GM04504 (cell line): ENCODE results near the gene WDR38.

Experiments used
- DNase-seq: peaks from one replicate; pipeline ENCODE4 v3.0.0-alpha.2; 2012; ENCODE audit warnings: low read depth

WDR38 gene

GRCh38 chr9:124858330-124859046 is 5.2 kb downstream of the WDR38 start:
- DNase-seq = no peak

DNA sequence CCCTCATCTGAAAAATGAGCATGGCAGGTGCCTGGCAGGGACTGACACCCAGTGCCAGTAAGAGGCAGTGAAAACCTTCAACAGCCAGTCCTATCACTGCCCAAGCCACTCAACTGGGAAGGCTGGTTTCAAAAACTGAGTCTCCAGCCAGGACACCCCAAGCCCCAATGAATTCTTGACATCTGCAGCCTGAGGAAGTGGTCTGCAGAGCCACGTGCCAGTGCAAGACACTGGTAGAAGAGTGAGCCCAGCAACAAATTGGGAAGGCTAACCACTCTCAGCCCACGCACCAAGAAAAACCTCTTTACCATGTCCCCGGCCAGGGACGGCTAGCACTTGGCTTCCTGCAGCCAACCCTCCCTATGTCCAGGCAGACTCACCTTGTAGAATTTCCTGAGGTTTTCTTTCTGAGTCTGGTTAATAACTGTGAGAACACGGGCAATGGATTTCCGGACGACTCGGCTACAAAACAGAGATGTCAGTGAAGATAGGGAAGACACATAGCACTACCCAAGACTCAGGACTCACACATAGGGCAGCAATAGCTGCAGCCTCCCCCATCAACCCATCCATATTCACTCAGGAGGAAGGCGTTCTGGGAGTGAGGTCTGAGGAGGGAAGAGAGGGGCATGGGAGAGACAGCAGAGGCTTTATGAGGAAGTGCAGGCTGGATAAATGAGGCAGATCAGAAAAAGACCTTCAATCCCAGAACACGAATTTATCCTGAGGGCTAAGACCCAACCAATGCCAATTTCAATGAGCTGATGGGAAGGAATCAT is 6.7 kb downstream of the WDR38 start:
- no peak for DNase-seq

DNA sequence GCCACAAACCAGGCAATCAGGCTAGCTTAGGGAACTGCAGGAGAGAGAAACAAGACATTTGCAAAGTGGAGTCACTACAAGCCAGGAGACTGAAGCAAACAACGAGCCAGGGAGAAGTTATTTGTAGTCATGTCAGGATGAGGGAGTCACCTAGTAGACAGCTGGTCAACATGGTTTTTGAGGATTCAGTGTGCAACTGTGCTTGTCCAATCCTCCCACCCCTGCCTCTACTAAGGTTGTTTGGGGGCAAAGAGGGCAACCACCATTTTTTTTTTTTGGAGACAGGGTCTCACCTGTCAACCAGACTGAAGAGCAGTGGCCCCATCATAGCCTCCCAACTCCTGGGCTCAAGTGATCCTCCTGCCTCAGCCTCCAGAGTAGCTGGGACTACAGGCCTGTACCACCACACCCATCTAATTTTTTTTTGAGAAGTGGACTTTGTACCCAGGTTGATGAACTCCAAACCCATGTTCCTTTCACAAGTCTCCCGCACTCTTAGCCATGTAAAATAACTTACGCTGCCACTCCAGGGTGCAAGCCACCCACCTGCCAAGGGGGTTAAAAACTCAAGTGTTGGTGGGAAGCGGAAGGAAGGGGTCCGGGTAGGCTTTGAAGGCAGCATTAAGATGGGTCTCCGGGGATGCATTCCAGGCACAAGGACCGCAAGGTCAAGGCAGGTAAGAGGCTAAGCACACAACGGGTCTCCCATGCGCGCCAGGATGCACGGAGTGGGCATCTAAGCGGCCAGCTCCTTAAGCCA is 7.5 kb downstream of the WDR38 start:
- DNase-seq = no peak

DNA sequence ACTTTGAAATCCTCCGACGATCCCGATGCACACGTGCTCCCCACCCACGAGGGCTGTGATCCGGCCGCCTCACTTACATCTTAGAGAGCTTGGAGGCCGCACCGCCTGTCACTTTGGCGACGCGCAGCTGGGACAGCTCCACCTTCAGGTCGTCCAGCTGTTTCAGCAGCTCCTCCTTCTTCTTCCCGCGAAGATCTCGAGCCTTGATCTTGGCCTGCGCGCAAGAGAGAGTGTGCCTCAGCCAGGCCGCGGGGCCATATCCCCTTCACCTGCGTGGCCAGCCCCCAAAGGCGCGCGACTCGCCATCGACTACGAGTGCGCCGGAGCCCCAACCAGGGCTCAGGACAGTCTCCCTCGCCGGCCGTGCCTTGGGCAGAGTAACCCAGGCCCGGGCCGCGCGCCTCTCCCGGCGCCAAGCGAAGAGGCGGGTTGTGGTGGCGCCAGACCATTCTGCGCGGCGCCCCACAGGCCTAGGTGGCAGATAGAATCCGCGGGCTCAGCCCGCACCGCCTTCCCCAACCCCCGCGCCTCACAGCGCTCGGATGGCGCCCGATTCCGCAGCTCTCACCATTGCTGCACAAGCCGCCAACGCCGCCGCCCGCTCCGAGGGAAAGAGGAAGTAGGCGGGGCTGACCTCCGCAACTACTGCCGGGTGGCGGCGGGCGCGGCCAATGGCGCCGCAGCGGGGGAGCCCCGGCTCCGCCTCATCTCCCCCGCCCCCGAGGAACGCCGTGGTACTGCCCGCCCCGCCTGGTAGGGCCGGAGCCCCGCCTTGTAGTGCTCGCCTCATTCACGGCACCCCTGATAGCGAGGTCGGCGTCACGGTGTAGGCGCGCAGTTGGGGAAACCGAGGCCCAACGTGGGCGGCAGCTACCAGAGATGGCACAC is 8.3 kb downstream of the WDR38 start, which contains the start of the genes ARPC5L and RPL35:
Gene ARPC5L, plus strand, starts transcription at position 789 of the 888 bp plus-strand sequence. CDS start 7,161 bp downstream, outside the sequence.
Gene RPL35, minus strand, starts transcription at position 616 of the 888 bp plus-strand sequence. Its CDS starts 45 bp downstream, at position 571.
- peak; percentile 80 for DNase-seq

DNA sequence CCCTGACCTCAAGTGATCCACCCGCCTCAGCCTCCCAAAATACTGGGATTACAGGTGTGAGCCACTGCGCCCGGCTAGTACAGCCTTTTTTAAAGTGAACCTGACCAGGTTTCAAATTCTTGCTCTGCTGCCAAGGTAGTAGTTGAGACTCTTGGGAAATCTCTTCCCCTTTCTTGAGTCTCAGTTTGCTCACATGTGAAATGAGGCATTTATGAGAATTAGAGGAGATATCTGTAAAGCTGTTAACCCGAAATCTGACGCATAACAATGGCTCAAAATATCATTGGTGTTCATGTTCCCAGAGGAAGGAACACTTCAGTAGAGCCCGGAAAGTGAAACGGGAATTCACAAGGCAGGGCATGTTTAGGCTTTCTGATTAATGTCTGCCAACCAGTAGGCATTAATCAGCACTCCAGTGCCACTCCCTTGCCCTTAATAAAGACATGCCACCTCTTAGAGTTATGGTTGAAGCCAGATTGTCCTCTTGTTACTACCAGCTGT is 10.2 kb downstream of the WDR38 start:
- DNase-seq = no peak

- DNase-seq = peak; percentile 64
Observed at GRCh38 chr9:124868511-124869465, 15.5 kb downstream of the WDR38 start.

GRCh38 chr9:124869466-124869985 is 16.3 kb downstream of the WDR38 start:
- DNase-seq = no peak

DNA sequence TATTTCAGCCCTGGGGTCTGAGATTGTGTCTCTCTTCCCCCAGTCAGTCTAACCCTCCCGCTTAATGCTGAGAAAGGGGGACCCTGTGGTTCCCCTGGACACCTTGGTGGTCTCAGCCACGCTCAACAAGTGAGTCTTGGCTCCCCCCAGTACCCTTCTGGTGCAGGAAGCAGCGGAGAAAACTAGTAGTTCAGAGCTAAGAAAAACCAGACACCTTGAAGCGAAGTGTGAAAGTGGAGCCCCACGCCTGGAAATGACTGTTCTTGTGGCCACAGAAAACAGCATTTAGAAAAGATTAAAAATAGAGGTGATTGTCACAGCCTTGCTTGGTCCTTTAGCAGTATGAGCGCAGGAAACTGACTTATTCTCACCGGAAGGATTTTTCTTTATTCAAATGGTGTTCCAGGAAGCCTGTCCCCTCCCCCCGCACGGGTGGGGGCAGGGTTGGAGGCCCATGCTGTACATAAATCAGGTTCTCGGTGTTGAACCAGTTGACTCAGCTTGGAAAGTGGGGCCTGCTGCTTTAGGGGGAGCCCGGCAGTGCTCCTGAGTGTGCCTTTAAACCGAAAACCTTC is 16.8 kb downstream of the WDR38 start:
- no peak for DNase-seq

GRCh38 chr9:124870723-124871122 is 17.5 kb downstream of the WDR38 start:
- DNase-seq = no peak

DNA sequence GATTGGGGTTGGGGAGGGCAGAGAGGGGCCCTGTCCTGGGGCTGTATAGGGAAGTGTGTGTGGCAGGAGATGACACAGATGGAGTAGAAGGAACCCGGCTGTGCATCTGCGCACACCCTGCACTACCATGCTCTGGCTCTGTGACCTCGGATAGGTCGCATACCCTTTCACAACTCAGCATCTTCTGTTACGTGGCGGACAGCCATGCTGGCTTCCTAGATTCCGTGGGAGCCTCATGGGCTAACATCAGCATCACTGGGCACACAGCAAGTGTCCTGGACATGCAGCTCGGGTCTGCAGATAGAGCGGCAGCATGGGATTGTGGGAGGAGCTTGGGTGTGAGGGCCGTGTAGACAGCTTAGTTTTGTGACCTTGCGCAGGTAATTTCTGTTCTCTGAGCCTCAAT is 17.9 kb downstream of the WDR38 start:
- DNase-seq = no peak

DNA sequence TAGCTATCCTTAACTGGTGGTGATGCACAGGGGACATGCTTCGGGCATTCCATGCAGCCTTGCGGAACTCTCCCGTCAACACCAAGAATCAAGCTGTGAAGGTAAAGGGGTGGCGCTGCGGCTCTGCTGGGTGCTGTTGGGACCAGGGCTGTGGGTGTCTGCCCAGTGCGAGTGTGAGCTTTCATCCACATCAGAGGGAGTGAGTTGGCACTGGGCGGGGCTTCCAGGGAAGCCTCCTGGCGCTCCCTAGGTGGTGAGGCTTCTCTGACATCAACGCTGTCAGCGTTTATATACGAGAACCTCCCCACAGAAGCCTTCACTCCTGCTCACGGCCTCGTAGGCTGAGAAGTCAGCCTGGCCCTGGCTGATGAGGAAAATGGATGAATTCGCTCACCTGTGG is 20.4 kb downstream of the WDR38 start:
- no peak for DNase-seq

DNA sequence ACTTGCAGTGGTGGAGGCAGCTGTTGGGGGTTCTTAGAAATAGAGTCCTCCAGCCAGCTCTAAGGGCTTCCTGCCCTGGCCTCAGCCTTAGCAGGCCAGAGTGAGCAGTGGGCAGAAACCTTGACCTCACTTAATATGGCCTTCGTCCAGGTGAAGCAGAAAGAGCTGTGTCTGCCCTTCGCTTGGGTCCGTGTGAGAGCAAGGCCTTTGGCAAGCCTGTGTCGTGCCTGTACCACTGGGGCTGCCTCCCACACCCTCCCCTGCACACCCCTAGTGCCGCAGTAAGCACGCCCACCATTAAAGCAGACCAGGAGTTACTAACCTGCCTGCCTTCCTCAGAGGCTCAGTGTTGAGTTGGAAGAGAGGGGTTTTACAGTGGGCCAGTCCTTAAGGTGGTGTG is 22.2 kb downstream of the WDR38 start:
- no peak for DNase-seq

GRCh38 chr9:124877021-124877782 is 23.9 kb downstream of the WDR38 start:
- DNase-seq = no peak

GRCh38 chr9:124878021-124878420 is 24.8 kb downstream of the WDR38 start:
- no peak for DNase-seq

- no peak for DNase-seq
Observed at GRCh38 chr9:124878518-124878917, 25.3 kb downstream of the WDR38 start.

- no peak for DNase-seq
Observed at GRCh38 chr9:124879226-124879625, 26.0 kb downstream of the WDR38 start.

- DNase-seq = no peak
Observed at GRCh38 chr9:124880501-124880900, 27.2 kb downstream of the WDR38 start.

GRCh38 chr9:124881138-124881743 is 28.0 kb downstream of the WDR38 start:
- no peak for DNase-seq
